ENCODE data around the gene DUS2.
"Not testable (repeated sequence)": the region's sequence is repeated elsewhere in the genome, so short reads cannot be mapped to it uniquely, and the experiment has no call there.

The DUS2 gene

DNA sequence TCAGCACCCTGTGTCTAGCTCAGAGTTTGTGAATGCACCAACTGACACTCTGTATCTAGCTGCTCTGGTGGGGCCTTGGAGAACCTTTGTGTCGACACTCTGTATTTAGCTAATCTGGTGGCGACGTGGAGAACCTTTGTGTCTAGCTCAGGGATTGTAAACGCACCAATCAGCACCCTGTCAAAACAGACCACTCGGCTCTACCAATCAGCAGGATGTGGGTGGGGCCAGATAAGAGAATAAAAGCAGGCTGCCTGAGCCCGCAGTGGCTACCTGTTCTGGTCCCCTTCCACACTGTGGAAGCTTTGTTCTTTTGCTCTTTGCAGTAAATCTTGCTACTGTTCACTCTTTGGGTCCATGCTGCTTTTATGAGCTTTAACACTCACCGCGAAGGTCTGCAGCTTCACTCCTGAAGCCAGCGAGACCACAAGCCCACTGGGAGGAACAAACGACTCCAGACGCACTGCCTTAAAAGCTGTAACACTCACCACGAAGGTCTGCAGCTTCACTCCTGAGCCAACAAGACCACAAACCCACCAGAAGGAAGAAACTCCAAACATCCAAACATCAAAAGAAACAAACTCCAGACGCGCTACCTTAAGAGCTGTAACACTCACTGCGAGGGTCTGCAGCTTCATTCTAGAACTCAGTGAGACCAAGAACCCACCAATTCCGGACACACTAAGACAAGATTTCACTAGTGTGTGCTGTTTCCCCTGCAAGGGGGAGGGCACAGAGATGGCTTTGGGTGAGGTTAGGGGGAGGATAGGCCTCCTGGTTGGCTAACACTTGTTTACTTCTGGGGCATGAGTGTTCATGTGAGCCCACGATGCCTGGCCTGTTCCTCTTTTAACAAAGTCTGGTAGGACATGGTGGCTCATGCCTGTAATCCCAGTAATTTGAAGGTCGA lies 24.1 kb upstream of the DUS2 start, which contains the start of gene DPEP2:
Gene DPEP2, minus strand, starts transcription at position 706 of the 910 bp plus-strand sequence. CDS start 6,272 bp downstream, outside the sequence.
- DNase-seq, result not testable (repeated sequence)

DNA sequence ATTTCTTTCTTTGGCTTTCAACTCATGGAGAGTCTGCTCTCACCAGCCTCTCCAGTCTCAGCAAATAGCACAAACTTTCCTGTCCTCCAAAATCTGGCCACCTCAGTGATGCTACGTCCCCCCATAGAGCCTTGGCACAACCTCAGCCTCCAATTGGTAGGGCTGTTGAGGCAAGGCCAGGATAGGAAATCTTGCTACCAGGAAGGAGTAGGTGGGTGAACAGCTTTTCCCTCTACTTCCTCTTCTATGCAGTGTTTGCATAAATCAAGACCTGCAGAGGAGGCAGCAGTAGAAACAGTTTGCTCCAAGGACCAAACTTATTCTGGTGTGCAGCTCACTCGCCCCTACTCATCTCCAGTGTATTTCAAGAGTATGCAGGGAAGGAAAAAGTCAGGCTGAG lies 23.1 kb upstream of the DUS2 start:
- no peak for DNase-seq

DNA sequence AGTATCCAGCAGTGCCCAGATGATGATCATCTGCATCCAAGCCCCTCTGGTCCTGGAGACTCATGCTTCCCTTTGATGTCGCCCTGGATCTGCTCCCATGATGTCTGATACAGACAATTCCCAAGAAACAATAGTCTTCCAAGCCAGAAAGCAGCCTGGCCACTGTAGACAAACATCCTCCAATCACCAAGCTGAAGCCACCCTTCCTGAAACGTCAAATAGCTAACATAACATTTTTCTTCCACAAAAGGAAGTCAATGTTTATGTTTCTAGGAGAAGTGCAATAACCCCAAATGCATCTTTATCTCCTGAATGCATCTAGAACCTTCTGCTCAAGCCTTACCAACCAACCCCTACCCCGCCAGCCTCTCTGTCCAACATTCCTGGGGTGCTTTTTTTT lies 22.6 kb upstream of the DUS2 start:
- DNase-seq, result no peak

DNA sequence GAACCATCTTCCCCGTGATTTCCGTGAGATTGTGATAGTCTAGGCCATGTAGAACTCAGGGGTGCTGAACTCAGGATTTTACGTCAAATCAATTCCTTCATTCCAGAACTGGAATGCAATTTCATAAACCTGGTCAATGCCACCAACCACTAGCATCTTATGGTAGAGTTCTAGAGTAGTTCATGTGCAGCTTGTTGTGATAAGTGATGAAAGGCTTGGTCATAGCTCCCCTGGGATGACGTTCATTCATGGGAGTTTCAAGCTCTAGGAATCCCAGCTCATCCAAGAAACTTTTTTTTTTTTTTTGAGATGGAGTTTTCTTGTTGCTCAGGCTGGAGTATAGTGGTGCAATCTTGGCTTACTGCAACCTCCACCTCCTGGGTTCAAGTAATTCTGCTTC lies 20.1 kb upstream of the DUS2 start:
- DNase-seq, result no peak

DNA sequence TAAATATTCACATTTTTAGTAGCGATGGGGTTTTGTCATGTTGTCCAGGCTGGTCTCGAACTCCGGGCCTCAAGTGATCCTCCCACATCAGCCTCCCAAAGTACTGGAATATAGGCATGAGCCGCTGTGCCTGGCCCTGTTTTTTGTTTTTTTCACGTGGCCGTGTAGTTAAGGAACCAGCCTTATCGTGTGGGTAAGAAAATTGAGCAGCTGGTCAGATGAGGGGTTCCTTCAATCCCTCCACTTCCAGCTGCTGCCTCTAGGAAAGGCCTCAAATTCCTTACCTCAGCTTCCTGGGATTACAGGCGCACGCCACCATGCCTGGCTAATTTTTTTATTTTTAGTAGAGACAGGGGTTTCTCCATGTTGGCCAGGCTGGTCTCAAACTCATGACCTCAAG lies 17.9 kb upstream of the DUS2 start:
- DNase-seq, result no peak

DNA sequence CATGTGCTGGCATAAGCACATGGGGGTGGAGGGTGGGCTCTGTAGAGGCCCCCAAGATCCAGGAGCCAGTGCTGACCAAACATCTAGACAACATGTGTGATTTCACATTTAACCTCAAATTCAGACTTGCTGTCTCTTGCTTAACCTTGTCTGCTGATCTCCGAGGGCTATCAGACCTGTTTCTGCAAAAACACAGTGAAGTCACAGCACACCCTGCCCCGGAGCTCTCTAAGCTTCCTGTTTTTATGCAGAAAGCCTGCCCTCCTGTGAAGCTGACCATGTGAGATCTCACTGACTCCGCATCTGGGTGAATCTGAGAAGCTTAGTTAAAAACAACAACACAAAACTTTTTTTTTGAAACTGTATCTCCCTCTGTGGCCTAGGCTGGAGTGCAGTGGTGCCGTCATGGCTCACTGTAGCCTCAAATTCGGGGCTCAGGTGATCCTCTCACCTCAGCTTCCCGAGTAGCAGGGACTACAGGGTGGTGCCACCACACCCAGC lies 17.2 kb upstream of the DUS2 start:
- no peak for DNase-seq

DNA sequence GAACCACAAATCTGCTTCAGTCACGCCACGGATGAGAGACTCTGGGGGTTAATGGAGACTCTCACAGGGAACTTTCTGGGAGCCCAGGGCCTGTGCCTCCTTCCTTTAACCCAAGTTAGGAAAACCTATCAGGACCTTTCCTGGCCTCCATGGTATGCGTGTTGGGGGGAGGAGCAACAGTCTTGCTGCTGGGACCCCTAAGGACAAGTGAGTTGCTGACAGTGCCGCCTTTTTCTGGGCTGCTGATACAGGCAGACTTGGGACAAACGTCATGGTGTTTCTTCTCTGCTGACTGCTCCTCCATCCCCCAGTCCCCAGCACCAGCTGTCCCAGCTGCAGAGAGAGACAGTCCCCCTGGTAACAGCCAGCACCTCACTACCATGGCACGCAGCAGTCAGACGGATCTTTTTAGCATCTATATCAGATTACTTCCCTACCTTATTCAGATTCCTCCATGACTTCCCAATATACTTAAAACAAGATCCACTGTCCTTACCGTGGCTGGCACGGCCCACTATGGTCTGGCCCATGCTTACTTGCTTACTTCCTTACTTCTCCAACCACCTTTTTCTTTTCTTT lies 13.8 kb upstream of the DUS2 start:
- DNase-seq, result no peak

DNA sequence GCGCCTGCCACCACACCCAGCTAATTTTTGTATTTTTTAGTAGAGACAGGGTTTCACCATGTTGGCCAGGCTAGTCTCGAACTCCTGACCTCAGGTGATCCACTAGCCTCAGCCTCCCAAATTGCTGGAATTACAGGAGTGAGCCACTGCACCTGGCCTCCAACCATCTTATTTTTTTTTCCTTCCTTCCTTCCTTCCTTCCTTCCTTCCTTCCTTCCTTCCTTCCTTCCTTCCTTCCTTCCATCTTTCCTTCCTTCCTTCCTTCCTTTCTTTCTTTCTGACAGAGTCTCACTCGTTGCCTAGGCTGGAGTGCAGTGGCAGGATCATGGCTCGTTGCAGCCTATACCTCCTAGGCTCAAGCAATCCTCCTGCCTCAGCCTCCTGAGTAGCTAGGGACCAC lies 13.2 kb upstream of the DUS2 start:
- DNase-seq, result not testable (repeated sequence)

DNA sequence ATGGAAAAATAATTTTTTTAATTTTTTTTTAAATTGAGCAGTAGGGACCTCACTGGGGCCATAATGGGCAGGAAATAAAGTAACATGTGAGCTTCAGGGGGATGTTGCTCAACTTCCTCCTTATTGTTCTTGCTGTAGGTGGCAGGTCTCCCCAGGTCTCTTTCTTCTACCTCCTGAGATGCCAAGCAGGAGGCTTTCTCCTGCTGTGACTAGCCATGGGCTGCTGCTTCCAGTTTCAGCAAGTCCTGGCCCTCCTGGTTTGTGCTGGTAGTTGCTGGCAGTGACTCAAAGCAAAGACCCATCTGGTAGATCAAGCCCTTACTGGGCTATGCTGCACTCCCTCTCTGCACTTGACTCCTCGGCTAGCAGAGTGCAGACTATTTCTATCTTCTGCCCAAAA lies 9.6 kb upstream of the DUS2 start:
- no peak for DNase-seq

DNA sequence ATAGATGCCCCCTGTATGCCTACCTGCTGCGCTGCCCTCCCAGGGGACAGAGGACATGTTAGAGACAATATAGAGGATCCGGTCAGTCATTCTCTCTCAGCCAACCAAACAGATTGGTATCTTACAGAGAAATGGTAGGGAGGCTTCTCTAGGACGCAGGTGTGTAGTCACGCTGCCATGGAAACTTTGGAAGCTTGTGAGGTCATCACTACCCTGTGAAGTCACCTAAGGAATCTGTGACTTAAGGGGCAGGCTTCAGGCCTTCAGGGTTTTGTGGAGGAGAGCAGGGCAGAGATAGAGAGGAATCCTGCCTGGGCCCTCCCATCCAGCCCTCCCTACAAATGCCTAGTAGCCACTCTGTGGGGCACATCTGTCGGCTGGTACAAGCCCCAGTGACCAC lies 7.4 kb upstream of the DUS2 start, which contains the start of gene DPEP2NB:
Gene DPEP2NB, minus strand, starts transcription at position 231 of the 400 bp plus-strand sequence. Its CDS starts 141 bp downstream, at position 90.
- DNase-seq, result no peak

DNA sequence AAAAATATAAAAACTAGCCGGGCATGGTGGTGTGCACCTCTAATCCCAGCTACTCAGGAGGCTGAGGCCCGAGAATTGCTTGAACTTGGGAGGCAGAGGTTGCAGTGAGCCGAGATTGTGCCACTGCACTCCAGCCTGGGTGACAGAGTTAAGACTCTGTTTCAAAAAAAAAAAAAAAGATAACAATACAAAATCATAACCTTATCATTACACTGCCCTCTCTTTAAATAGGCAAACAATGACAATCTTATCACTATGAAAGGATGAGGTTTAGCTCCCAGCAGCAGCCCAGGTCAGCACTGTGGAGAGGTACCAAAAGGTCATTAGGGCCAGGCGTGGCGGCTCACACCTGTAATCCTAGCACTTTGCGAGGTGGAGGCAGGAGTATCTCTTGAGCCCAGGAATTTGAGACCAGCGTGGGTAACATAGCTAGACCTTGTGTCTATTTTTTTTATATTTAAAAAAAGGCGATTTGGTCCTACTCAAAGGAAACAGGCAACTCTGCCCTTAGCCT lies 3.9 kb upstream of the DUS2 start:
- DNase-seq, result no peak

DNA sequence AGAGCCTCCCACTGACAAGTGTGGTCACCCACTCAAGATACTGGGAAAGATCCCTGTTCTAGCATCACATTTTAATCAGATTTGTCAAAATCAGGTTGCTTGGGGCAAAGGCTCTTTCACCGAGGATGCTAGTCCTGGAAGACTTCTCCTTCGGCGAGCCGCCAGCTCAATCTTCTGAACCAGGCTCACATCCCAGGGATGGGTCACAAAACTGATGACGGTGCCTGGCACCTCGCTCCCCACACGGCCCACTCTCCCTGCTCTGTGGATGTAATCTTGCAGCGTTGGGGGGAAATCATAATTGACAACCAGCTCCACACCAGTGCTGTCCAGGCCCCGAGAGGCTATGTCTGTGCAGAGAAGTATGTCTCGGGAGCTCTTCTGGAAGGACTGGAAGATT lies 1.6 kb upstream of the DUS2 start:
- DNase-seq, result no peak

DNA sequence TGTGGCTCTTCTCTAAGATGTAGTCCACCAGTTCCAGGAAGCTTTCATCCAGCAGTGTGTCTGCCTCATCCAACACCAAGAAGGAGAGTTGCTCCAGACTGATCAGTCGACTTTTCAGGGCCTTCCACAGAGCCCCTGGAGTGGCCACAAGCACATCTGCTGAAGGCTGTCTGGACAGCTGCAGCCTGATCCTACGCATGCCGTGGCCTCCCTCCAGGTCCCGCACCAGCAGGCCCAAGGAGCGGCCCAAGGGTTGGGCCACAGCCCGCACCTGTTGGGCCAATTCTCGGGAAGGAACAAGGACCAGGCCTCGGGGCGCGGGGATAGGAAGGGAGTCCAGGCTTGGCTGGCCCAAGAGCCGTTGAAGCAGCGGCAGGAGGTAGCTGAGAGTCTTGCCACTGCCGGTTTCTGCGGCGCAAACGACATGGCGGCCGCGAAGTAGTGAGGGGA lies 781 bp upstream of the DUS2 start:
- DNase-seq, result no peak

DNA sequence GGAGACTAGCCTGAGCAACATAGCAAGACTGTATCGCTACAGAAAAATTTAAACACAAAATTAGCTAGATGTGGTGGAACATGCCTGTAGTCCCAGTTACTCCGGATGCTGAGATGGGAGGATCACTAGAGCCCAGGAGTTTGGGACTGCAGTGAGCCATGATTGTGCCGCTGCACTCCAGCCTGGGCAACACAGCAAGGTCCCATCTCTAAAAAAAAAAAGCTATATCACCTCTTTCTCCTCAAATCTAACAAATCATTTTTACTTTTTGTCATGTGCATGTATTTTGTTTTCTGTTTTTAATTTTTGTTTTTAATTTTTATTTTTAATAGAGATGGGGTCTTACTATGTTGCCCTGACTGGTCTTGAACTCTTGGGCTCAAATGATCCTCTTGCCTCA lies 5.9 kb downstream of the DUS2 start:
- DNase-seq, result no peak

DNA sequence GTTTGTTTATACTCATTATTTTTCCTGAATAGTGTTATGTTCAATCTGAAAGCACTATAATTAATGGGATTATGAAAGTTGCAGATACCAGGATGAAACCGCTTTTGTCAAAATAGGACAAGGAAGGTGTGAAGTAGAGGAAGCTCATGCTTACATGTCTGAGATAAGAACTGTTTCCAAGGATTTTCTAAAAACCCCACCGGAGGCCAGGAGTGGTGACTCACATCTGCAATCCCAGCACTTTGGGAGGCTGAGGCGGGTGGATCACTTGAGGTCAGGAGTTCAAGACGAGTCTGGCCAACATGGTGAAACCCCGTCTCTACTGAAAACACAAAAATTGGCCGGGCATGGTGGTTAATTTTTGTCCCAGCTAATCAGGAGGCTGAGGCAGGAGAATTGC lies 7.0 kb downstream of the DUS2 start:
- DNase-seq, result peak; percentile 66

DNA sequence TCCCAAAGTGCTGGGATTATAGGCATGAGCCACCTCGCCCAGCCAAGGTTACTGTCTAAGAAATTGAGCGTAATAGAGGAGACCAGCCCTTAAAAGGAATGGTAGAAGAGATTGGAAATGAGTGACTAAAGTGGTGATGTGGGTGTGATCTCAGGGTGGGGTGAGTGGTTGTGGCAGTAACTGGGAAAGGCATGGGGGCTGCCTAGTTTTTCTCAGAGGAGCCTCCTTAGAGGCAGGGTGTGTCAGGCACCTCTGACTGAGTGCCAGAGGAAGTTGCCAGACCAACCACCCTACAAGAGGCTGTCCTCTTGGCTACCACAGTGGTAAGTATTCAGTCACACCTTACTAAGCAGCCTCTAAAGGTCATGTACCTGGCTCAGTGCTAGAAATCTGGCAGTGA lies 8.9 kb downstream of the DUS2 start:
- peak; percentile 28 for DNase-seq

DNA sequence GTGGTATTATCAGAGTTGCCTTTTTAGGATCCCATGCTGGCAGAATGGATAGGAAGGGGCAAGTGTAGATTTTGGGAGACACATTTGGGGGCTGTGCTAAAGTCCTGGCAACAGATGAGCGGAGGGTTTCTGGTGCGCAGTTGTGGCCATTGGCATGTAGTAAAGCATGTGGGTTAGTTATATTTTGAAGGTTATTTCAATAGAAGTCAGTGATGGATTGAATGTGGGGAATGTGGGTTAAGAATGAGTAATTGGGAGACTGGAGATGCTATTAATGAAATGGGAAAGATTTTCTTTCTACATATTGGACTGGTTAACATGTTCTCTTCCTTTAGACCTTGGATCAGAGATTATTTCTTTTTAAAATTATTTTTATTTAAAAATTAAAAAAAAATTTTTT lies 10.0 kb downstream of the DUS2 start:
- DNase-seq, result no peak

DNA sequence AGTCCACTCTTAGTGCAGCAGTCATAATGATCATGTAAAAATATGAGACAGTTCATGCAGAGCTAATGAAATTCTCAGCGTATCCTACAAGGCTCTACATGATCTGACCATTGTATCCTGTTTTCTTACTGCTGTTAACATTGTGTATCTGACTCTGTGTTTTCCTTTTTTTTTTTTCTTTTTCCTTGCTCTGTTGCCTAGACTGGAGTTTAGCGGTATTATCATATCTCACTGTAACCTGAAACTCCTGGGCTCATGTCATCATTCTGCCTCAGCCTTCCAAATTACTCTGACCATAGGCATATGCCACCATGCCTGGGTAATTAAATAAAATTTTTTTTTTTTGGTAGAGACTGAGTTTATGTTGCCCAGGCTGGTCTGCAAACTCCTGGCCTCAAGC lies 12.1 kb downstream of the DUS2 start:
- DNase-seq, result no peak

DNA sequence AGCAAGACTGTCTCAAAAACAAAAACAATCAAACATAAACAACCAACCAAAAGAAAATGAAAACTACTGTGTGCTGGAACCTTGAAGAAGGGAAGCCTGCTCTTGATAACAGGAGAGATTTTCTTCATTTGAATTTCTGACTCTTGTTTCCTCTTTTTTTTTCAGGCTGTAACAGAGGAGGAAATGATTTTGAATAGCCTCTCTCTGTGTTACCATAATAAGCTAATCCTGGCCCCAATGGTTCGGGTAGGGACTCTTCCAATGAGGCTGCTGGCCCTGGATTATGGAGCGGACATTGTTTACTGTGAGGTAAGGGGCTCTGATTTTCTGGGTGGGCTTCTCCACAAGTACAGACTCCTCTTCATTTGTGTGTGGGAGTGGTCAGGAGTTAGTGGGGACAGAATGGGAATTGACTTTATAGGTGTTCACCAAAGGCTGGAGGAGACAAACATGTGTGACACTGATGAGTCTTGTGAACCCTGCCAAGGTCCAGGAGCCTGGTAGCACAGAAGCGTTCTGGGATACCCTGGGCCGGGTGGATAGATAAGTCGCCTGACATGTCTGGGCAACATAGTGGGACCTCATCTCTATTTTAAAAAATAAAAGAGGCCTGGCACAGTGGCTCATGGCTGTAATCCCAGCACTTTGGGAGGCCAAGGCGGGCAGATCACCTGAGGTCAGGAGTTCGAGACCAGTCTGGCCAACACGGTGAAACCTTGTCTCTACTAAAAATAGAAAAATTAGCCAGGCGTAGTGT lies 14.9 kb downstream of the DUS2 start:
- DNase-seq, result no peak

DNA sequence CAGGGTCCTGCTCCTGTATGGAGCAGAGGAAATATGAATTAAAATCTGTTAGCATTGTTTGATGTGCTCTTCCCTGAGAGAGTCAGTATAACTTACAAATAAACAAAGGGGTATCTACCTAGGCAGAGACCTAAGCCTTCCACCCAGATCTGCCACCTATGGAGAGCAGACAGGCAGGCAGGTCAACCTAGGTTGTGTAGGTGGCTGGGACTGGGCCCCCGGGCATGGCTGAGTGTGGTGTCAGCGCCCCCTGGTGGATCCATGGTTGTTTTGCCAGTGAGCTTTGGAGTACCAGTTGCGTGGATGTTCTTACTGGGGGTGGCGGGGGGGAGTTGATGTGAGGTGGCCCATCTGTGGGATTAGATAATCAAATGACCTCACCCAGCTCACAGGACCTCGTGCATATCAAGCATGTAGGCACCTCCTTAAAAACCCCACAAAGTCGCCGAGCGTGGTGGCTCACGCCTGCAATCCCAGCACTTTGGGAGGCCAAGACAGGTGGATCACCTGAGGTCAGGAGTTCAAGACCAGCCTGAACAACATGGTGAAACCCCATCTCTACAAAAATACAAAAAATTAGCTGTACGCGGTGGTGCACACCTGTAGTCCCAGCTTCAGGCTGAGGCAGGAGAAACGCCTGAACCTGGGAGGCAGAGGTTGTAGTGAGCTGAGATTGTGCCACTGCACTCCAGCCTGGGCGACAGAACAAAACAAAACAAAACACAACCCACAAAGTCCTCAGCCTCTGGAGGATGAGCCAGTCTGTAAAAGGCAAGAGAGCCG lies 17.6 kb downstream of the DUS2 start:
- peak; percentile 59 for DNase-seq

DNA sequence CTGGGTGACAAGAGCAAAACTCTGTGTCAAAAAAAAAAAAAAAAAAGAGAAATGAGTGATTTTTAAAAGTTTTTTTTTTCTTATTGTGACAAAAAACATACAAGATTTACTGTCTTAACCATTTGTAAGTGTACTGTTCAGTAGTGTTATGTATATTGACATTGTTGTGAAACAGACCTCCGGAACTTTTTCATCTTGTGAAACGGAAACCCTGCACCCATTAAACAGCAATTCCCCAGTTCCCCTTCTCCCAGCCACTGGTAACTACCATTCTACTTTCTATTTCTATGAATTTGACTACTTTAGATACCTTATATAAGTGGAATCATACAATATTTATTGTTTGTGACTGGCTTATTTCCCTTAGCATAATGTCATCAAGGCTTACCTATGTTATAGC lies 18.7 kb downstream of the DUS2 start:
- no peak for DNase-seq

DNA sequence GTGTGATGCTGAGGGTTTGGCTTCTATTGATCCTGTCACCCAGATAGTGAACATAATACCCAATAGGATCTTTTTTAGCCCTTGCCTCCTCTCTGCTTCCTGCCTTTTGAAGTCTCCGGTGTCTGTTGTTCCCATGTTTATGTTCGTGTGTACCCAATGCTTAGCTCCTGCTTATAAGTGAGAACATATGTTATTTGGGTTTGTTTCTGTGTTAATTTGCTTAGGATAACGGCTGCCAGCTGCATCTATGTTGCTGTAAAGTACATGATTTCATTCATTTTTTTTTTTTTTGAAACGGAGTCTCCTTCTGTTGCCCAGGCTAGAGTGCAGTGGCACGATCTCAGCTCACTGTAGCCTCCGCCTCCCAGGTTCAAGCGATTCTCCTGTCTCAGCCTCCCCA lies 23.0 kb downstream of the DUS2 start:
- DNase-seq, result no peak

Measured in HCEC 1CT (cell line).